H1 (cell line): ENCODE measurements around the gene DNAJC16. TPM values are rescaled to one million over a fixed set of nuclear protein-coding genes. Genes with fewer than 3 reads are reported as not detected.
"Not testable (repeated sequence)": the region's sequence is repeated elsewhere in the genome, so short reads cannot be mapped to it uniquely, and the experiment has no call there.

ENCODE experiments used
- CTCF ChIA-PET: fragments of 300-600 bp; sonication (Branson Sonifier 250); formaldehyde crosslinking; loops from one replicate; lab custom pipeline; 2021; ENCODE audit not compliant: partially characterized antibody; lab: Charles Lee
- POLR2A ChIA-PET: fragments of 300-600 bp; sonication (Branson Sonifier 250); formaldehyde crosslinking; loops from one replicate; lab custom pipeline; 2021; ENCODE audit warnings: inconsistent platforms; ENCODE audit not compliant: partially characterized antibody; lab: Charles Lee
- DNase-seq, 2 experiments: peaks; one replicate each; pipeline versions ENCODE4 v3.0.0 to v3.0.0-alpha.2; 2010 to 2022; ENCODE audit warnings: low spot score in 2 of 2, low read depth in 1 of 2, mixed read lengths in 1 of 2
- FAIRE-seq: peaks from 2 replicates; lab custom pipeline; 2011; peaks lifted over from hg19 to GRCh38; lab: Jason Lieb, UNC
- H2AFZ ChIP-seq: 2 replicates; pipeline ENCODE4 v1.8.1; 2012; ENCODE audit warnings: low read length, inconsistent platforms
- H2AK5ac ChIP-seq: 2 replicates; pipeline ENCODE4 v1.6.1; 2013; ENCODE audit warnings: low read depth, low read length
- H2BK120ac ChIP-seq: replicated peaks from 2 replicates; pipeline ENCODE3; 2013; ENCODE audit warnings: low read depth, low read length, inconsistent platforms
- H2BK12ac ChIP-seq: 2 replicates; pipeline ENCODE4 v1.6.1; 2013; ENCODE audit warnings: low read depth, low read length
- H2BK15ac ChIP-seq: 2 replicates; pipeline ENCODE4 v1.6.1; 2013; ENCODE audit warnings: low read length
- H2BK20ac ChIP-seq: 2 replicates; pipeline ENCODE4 v1.6.1; 2013; ENCODE audit warnings: low read length
- H2BK5ac ChIP-seq: 2 replicates; pipeline ENCODE4 v1.6.1; 2013; ENCODE audit warnings: low read depth, low read length
- H3K14ac ChIP-seq: 2 replicates; pipeline ENCODE4 v1.6.1; 2013; ENCODE audit warnings: inconsistent platforms; ENCODE audit not compliant: insufficient read length
- H3K18ac ChIP-seq: 2 replicates; pipeline ENCODE4 v1.6.1; 2013; ENCODE audit warnings: low read length; ENCODE audit errors: extremely low read depth
- H3K23ac ChIP-seq: 2 replicates; pipeline ENCODE4 v1.6.1; 2013; ENCODE audit warnings: inconsistent platforms; ENCODE audit not compliant: insufficient read length
- H3K23me2 ChIP-seq: 2 replicates; pipeline ENCODE4 v1.6.1; 2013; ENCODE audit warnings: low read depth, low read length
- H3K27ac ChIP-seq: 2 replicates; pipeline ENCODE4 v1.6.1; 2011; ENCODE audit warnings: low read depth, low read length, inconsistent platforms
- H3K27me3 ChIP-seq, 4 experiments: replicated peaks in 1 of 4; 1 replicate in 1 of 4; 2 replicates in 3 of 4; pipeline versions ENCODE4 v1.6.1 to v1.8.1; 2011 to 2013; ENCODE audit warnings: low read length in 3 of 4, mild to moderate bottlenecking in 3 of 4, inconsistent platforms in 2 of 4, mixed read lengths in 2 of 4, moderate library complexity in 1 of 4; ENCODE audit not compliant: control insufficient read depth in 3 of 4, insufficient read depth in 3 of 4; ENCODE audit errors: extremely low read depth in 1 of 4
- H3K36me3 ChIP-seq, 4 experiments: 2 replicates each; pipeline versions ENCODE4 v1.6.1 to v1.8.1; 2011 to 2013; ENCODE audit warnings: mild to moderate bottlenecking in 4 of 4, low read length in 3 of 4, moderate library complexity in 2 of 4, control low read depth in 1 of 4, inconsistent platforms in 1 of 4; ENCODE audit not compliant: insufficient read depth in 4 of 4, control insufficient read depth in 2 of 4
- H3K4ac ChIP-seq: replicated peaks from 2 replicates; pipeline ENCODE3; 2013; ENCODE audit warnings: low read length, low read depth, mixed read lengths, inconsistent platforms; ENCODE audit not compliant: insufficient read length
- H3K4me1 ChIP-seq, 4 experiments: replicated peaks in 1 of 4; 1 replicate in 1 of 4; 2 replicates in 3 of 4; pipeline versions ENCODE4 v1.6.1 to v1.8.1; 2011 to 2013; ENCODE audit warnings: low read length in 3 of 4, inconsistent platforms in 2 of 4, mixed read lengths in 1 of 4; ENCODE audit not compliant: insufficient read depth in 4 of 4, control insufficient read depth in 3 of 4
- H3K4me2 ChIP-seq, 2 experiments: 2 replicates each; pipeline versions ENCODE4 v1.6.1 to v1.8.1; 2011 to 2013; ENCODE audit warnings: low read depth in 2 of 2, low read length in 2 of 2, control low read depth in 1 of 2, inconsistent platforms in 1 of 2, mild to moderate bottlenecking in 1 of 2; ENCODE audit not compliant: insufficient read depth in 1 of 2
- H3K4me3 ChIP-seq, 4 experiments: fragments of 200-600, 300-600 bp in 1 of 4; sonication (generic), shearing (Covaris generic), sonication (Bioruptor Twin) in 1 of 4; 2 replicates each; pipeline versions ENCODE4 v1.5.1 to v1.8.1; 2011 to 2016; ENCODE audit warnings: low read length in 4 of 4, low read depth in 3 of 4, control low read depth in 2 of 4, inconsistent platforms in 2 of 4, mild to moderate bottlenecking in 2 of 4, mixed read lengths in 1 of 4, moderate library complexity in 1 of 4; ENCODE audit not compliant: insufficient read depth in 2 of 4; ENCODE audit errors: extremely low read depth in 1 of 4
- H3K56ac ChIP-seq: replicated peaks from 2 replicates; pipeline ENCODE3; 2013; ENCODE audit warnings: low read depth, mild to moderate bottlenecking, mixed read lengths, low read length, inconsistent platforms; ENCODE audit not compliant: insufficient read length
- H3K79me1 ChIP-seq: 2 replicates; pipeline ENCODE4 v1.6.1; 2013; ENCODE audit warnings: low read depth, low read length, control low read depth
- H3K79me2 ChIP-seq, 2 experiments: 2 replicates each; pipeline versions ENCODE4 v1.6.1 to v1.8.1; 2012 to 2013; ENCODE audit warnings: low read length in 2 of 2, mild to moderate bottlenecking in 2 of 2, inconsistent platforms in 1 of 2; ENCODE audit not compliant: insufficient read depth in 2 of 2, control insufficient read depth in 1 of 2
- H3K9ac ChIP-seq, 4 experiments: replicated peaks in 1 of 4; 1 replicate in 1 of 4; 2 replicates in 3 of 4; pipeline versions ENCODE4 v1.6.1 to v1.8.1; 2011 to 2013; ENCODE audit warnings: low read depth in 3 of 4, low read length in 3 of 4, control low read depth in 2 of 4, mild to moderate bottlenecking in 2 of 4, moderate library complexity in 2 of 4, inconsistent platforms in 1 of 4; ENCODE audit errors: extremely low read depth in 1 of 4
- H3K9me3 ChIP-seq, 2 experiments: 2 replicates each; pipeline versions ENCODE4 v1.6.1 to v1.8.1; 2012 to 2013; ENCODE audit warnings: mild to moderate bottlenecking in 2 of 2, moderate library complexity in 2 of 2, control low read depth in 1 of 2, inconsistent platforms in 1 of 2, low read depth in 1 of 2, low read length in 1 of 2, mixed read lengths in 1 of 2; ENCODE audit not compliant: insufficient read depth in 2 of 2
- H4K20me1 ChIP-seq, 2 experiments: replicated peaks in 1 of 2; 2 replicates each; pipeline versions ENCODE3 to v1.8.1; 2011 to 2013; ENCODE audit warnings: inconsistent platforms in 2 of 2, low read length in 2 of 2, mild to moderate bottlenecking in 1 of 2; ENCODE audit not compliant: insufficient read depth in 2 of 2, control insufficient read depth in 1 of 2
- H4K5ac ChIP-seq: 2 replicates; pipeline ENCODE4 v1.6.1; 2013; ENCODE audit warnings: low read length, low read depth, mixed read lengths, inconsistent platforms; ENCODE audit not compliant: insufficient read length
- H4K8ac ChIP-seq: 2 replicates; pipeline ENCODE4 v1.8.0; 2013; ENCODE audit warnings: mild to moderate bottlenecking, moderate library complexity, low read length, inconsistent platforms; ENCODE audit not compliant: insufficient read depth; ENCODE audit errors: extremely low read depth
- H4K91ac ChIP-seq: replicated peaks from 2 replicates; pipeline ENCODE3; 2013; ENCODE audit warnings: low read length, mixed read lengths, inconsistent platforms; ENCODE audit not compliant: insufficient read length
- WGBS, 2 experiments: shearing (Covaris generic) in 1 of 2; methylation state at CpG; one replicate each; pipeline versions ENCODE4 v1.1.6 to v1.1.7; 2013 to 2015; ENCODE audit warnings: low lambda C conversion rate in 2 of 2, mixed read lengths in 2 of 2, inconsistent platforms in 1 of 2, low coverage in 1 of 2, missing lambda C conversion rate in 1 of 2; ENCODE audit not compliant: insufficient replicate concordance in 2 of 2, insufficient coverage in 1 of 2, insufficient read length in 1 of 2; ENCODE audit errors: extremely low coverage in 1 of 2, missing lambda C conversion rate in 1 of 2; 5-methylcytosine and 5-hydroxymethylcytosine counted together
- polyA plus RNA-seq, 7 experiments: library from polyadenylated mRNA; depleted of rRNA in 3 of 7; stranded (reverse) in 5 of 7; unstranded in 2 of 7; fragments of >200 nt in 5 of 7; fragments of 200-250 nt in 2 of 7; gene quantifications; 1 replicate in 5 of 7; 2 replicates in 1 of 7; 4 replicates in 1 of 7; pipeline versions ENCODE4 v1.2.1 to v1.2.3, GENCODE V29; 2011 to 2013; ENCODE audit warnings: missing spikeins in 2 of 7, mixed read lengths in 2 of 7
- total RNA-seq: library from RNA; stranded (reverse); fragmentation: NEBNext Ultra II Directional; extraction: Animal tissue kit (Norgen Biotek cat#: 25700); gene quantifications from 2 replicates; pipeline ENCODE4 v1.2.1, GENCODE V29; 2021

The DNAJC16 gene
- total and polyA plus RNA-seq, 2 of the 8 experiments (the other 6 are each of a cell fraction or from before 2014, with no cell fraction given), result 7.9 to 23.3 TPM

DNA sequence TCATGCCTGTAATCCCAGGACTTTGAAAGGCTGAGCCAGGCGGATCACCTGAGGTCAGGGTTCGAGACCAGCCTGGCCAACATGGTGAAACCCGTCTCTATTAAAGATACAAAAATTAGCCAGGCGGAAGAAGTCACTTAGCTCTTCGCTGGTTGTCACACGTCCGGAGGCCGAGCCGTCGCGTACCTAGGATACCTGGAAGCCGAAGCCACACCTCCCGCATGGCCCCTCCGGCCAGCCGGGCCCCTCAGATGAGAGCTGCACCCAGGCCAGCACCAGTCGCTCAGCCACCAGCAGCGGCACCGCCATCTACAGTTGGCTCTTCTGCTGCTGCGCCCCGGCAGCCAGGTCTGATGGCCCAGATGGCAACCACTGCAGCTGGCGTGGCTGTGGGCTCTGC lies 77.8 kb downstream of the DNAJC16 start:
- H3K18ac ChIP-seq, H4K8ac ChIP-seq, H2BK120ac ChIP-seq, H3K23ac ChIP-seq, H3K23me2 ChIP-seq, H2BK12ac ChIP-seq, H3K4me1 ChIP-seq, H3K79me1 ChIP-seq, H3K79me2 ChIP-seq, H3K36me3 ChIP-seq, H2AFZ ChIP-seq, FAIRE-seq, H4K5ac ChIP-seq, H3K9ac ChIP-seq, H3K9me3 ChIP-seq, H3K4me3 ChIP-seq, H4K91ac ChIP-seq, H2BK15ac ChIP-seq, H3K14ac ChIP-seq, DNase-seq, H3K4me2 ChIP-seq, H2BK5ac ChIP-seq, H2BK20ac ChIP-seq, H3K4ac ChIP-seq, H4K20me1 ChIP-seq, H2AK5ac ChIP-seq, H3K27ac ChIP-seq, H3K56ac ChIP-seq: not testable (repeated sequence)
- 96% methylated on average over 21 of the region's 21 CpGs; no CpG with 5 or more reads in 1 of the 2 experiments for WGBS, 2 experiments
- peaks cover 2 to 11% (median 9%) of the 10 kb centered on the region in 4 experiments for H3K27me3 ChIP-seq
- CTCF ChIA-PET, result interaction anchor here (1.2 to 3.2 kb wide), 2 partner anchors 41 to 137 kb away, joined by 4 to 13 read pairs; partner anchors contain the start of gene TMEM82
- POLR2A ChIA-PET, result interaction anchor here (1.2 to 4.4 kb wide), 3 partner anchors 8 to 19 kb away, joined by 3 to 37 read pairs (median 5); partner anchors contain the start of gene DDI2
